ENCODE data around the gene FAM234A. TPM values are rescaled to one million over a fixed set of nuclear protein-coding genes. Genes with fewer than 3 reads are reported as not detected.
"Not testable (repeated sequence)": the region's sequence is repeated elsewhere in the genome, so short reads cannot be mapped to it uniquely, and the experiment has no call there.

Gene FAM234A, protein sequence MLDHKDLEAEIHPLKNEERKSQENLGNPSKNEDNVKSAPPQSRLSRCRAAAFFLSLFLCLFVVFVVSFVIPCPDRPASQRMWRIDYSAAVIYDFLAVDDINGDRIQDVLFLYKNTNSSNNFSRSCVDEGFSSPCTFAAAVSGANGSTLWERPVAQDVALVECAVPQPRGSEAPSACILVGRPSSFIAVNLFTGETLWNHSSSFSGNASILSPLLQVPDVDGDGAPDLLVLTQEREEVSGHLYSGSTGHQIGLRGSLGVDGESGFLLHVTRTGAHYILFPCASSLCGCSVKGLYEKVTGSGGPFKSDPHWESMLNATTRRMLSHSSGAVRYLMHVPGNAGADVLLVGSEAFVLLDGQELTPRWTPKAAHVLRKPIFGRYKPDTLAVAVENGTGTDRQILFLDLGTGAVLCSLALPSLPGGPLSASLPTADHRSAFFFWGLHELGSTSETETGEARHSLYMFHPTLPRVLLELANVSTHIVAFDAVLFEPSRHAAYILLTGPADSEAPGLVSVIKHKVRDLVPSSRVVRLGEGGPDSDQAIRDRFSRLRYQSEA
- 10 to 100 TPM; 75.5 to 88.2 (median 81.5) TPM for polyA plus RNA-seq (ENCODE audit: insufficient read length in 4 of 4)

DNA sequence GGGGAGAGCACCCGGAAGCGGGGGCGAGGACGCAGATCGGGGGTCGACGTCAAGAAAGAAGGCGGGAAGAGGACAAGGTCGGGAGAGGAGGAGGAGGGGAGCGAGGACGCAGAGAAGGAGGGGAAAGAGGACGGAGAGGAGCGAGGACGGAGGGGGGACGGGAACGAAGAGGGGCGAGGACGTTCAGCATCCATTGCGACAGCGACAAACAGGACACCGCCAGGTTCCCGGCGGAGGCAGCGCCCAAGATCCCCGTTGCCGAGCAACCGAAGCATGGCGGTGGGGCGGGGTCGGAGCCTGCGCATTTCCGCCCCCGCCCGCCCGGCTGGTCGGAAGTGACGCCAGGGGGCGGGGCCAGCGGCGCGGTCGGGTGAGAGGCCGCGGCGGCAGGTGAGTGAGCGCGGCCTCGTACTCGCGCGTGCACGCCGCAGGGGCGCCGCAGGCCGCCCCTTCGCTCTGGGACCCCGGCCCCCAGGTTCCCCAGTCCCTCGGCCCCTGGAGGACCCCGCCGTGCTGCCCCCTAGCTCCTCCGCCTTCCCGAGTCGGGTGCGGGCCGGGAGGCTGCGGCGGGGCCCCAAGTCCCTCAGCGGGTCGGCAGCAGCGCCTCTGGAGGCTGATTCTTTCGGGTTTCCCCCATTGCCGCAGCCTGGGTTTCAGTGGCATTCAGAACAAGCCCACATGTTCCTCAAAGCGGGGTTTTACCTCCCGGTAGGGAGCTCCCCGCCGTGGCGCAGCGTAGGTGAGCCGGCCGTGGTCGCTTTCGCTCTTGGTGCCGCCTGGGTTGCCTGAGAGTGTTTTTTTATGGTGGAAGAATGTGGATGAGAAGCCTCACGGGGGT is at the start of gene FAM234A:
Gene FAM234A (plus strand): TSS at position 354 of the 838 bp plus-strand sequence. CDS start 19,593 bp downstream, outside the sequence.
- DNase-seq (ENCODE audit: low read depth in 4 of 4, low spot score in 3 of 4): peak; percentile 86 to 90 (median 88)

DNA sequence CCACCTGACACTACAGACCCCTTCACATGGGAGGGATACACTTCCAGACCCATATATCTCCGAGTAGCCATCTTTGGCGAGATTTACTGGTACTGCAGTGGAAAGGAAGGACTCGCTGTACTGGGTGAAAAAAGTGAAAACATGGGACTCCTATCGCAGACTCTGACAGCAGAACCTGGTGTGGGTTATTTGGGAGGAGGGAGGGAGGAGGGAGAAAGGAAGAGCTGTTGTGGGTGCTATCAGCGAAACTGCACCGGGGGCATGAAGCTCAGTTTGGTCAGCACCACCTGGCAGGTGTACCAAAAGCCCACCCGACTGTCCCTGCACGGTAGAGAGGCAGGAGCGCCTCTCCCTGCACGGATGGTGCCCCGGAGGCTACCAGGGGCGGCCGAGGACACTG is 49.4 kb upstream of the FAM234A start:
- DNase-seq (ENCODE audit: low read depth in 4 of 4, low spot score in 3 of 4): no peak

DNA sequence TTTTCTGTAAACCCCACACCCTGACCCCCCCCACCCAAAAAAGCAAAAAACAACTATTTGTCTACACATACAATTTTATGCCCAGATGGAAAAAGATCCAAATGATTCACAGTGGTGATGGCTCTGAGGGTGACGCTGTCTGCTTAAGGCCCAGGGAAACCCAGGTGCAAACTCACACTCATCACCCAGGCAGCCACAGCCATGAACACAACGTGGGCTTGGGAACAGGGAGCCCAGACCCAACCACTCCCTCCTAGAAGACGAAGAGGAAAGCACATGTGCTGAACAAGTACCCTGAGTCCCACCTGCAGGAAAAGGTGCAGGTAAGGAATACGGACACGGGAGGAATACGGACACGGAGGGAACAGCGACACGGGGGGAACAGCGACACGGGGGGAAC is 48.9 kb upstream of the FAM234A start:
- DNase-seq (ENCODE audit: low read depth in 4 of 4, low spot score in 3 of 4): no peak

DNA sequence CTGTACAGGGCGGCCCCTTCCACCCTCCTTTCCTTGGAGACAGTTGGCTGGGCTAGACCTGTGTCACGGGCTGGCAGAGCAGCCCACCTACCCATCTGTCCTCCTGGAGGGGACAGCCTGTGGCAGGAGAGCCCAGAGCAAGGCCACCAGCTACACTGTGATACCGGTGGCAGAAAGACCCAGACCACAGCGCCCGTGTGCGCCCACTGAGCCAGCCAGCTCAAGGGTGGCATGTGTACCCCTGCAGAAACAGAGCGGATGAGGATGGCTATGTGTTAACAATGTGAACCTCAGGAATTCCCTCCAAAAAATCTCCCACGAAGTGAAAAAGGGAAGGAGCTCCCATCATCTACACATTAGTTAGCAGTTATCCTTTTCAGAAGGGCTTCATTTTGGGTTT is 47.3 kb upstream of the FAM234A start:
- DNase-seq (ENCODE audit: low read depth in 4 of 4, low spot score in 3 of 4): no peak

DNA sequence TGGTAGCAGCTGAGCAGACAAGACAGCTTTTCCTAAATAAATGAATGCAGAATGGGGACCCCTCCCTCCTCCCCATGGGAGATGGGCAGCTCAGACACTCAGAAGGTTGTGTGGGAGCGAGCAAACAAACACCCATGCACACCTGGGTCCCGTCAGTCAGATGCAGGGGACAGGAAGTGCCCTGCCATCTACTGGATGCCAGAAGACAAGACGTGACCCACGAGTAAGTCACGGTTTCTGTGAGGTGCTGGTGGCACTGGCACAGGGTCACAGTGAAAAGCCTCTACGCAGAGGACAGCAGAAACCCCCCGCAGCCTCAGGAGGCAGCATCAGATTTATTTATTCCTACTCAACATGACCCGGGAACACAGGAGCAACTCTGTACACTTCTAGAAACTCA is 45.9 kb upstream of the FAM234A start:
- DNase-seq (ENCODE audit: low read depth in 4 of 4, low spot score in 3 of 4): no peak

DNA sequence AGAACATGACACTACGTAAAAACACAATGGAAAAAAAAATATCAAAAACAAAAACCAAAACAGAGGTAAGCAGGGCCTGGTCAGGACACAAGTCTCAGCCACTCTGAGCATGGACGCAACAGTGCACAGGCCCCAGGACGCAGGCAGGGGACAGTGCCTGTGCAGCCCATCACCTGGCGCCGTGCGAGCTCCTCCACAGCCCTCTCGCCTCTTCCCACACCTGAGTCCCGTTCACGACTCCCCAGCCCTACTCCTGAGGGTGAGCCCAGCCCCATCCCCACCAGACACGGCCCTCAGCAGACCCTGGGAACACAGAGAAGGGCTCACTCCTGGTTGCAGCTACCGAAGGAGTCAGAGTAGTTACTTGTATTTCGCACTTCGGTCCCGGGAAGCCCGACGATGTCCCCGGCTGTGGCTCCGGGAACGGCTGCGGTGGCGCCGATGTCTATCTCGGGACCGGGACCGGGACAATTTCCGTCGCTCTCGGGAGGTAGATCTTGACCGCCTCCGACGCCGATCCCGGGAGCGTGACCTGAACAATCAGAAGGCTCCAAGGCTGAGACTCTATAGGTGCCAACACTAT is 44.9 kb upstream of the FAM234A start:
- DNase-seq (ENCODE audit: low read depth in 4 of 4, low spot score in 3 of 4): no peak

DNA sequence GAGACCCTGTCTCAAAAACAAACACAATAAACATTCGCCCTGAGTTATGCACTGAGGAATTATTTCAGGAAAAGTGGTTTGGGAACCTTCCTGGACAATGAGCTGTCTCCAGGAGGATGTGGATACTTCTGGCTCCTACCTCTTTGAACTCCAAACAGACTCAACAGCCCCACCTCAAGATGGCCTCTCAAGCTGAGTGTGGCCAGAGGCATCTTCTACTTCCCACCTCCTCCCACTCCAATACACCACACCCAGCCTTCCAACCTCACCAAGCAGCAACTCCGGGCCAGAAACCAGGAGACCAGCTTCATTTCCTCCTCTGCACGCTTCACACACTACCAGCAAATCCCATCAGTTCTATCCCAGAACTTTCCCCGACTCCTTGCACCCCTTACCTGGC is 42.8 kb upstream of the FAM234A start:
- DNase-seq (ENCODE audit: low read depth in 4 of 4, low spot score in 3 of 4): no peak

DNA sequence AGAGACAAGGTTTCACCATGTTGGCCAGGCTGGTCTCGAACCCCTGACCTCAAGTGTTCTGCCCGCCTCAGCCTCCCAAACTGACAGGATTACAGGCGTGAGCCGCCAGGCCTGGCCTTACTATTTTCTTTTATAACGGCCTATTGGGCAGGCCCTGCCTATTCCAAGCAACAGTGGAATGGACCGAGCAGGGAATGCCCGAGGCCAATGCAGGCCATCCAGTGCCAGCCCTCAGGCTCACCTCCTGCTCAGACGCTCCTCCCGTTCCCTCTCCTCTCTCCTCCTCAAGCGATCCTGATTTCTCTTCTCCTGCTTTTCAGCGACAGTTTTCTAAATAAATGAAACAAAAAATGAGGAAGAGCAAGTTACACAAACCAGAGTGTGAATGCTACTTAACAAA is 41.9 kb upstream of the FAM234A start:
- no peak for DNase-seq (ENCODE audit: low read depth in 4 of 4, low spot score in 3 of 4)

DNA sequence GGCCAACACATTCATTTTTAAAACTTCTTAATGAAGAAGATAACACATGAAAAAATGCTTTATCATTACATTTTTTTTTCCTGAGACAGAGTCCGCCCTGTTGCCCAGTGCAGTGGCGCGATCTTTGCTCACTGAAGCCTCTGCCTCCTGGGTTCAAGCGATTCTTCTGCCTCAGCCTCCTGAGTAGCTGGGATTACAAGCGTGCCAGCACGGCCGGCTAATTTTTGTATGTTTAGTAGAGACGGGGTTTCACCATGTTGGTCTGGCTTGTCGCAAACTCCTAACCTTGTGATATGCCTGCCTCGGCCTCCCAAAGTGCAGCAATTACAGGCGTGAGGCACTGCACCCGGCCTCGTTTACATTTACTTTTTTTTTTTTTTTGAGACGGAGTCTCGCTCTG is 41.2 kb upstream of the FAM234A start:
- no peak for DNase-seq (ENCODE audit: low read depth in 4 of 4, low spot score in 3 of 4)

DNA sequence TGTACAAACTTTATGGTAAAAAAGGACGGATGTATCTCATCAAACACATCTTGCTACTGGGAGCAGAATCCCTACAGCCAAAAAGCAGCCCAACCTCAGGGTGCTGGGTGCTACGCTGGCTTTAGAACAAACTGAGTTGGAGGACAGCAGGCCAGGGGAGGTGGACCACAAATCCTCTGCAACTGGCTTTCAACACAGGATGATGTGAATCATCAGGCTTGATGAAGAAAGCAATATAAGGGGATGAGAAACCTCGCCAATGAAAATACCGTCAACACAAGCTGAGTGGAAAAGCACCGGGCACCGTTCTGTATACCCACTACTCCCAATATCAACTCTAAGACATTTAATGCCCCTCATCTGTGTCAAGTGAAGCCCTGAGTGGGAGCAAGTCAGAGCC is 40.1 kb upstream of the FAM234A start:
- no peak for DNase-seq (ENCODE audit: low read depth in 4 of 4, low spot score in 3 of 4)

DNA sequence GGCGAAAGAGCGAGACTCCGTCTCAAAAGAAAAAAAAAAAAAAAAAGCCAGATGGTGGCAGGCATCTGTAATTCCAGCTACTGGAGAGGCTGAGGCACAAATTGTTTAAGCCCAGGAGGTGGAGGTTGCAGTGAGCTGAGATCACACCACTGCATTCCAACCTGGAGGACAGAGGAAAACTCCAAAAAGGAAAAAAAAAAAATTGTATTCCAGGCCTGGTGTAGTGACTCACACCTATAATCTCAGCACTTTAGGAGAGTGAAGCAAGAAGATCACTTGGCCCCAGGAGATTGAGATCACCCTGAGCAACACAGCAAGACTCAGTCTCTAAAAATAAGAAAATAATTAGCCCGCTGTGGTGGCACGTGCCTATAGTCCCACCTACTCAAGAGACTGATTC is 34.2 kb upstream of the FAM234A start:
- no peak for DNase-seq (ENCODE audit: low read depth in 4 of 4, low spot score in 3 of 4)

DNA sequence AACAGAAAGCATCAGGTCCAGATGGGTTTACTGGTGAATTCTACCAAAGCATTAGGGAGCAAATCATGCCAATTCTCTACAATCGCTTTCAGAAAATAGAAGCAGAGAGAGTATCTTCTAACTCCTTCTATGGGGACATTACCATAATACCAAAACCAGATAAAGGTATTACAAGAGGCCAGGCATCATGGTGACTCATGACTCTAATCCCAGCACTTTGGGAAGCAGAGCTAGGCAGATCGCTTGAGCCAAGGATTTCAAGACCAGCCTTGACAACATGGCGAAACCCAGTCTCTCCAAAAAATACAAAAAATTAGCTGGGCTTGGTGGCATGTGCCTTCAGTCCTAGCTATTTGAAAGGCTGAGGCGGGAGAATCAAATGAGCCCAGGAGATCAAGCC is 31.4 kb upstream of the FAM234A start:
- no peak for DNase-seq (ENCODE audit: low read depth in 4 of 4, low spot score in 3 of 4)

DNA sequence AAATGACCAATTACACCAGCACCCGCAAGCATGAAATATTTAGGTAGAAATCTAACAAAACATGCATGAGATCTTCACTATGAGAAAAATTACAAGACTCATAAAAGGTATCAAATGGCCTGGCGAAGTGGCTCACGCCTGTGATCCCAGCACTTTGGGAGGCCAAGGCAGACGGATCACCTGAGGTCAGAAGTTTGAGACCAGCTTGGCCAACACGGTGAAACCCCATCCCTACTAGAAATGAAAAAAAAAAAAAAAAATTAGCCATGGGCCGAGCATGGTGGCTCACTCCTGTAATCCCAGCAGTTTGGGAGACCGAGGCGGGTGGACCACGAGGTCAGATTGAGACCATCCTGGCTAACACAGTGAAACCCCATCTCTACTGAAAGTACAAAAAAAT is 30.6 kb upstream of the FAM234A start:
- not testable (repeated sequence) for DNase-seq (ENCODE audit: low read depth in 4 of 4, low spot score in 3 of 4)

DNA sequence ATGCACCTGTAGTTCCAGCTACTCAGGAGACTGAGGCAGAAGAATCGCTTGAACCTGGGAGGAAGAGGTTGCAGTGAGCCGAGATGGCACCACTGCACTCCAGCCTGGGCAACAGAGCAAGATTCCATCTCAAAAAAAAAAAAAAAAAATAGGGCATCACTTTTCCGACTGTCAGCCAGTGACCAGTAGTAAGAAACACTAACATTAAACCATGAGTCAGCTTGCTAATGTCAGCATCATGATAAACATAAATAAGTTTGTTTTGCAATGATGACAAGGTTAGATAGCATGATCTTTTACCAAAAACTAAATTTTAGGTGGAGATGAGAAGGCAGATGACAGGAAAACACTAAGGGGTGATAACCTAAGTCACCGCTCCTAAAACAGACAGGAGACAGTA is 25.3 kb upstream of the FAM234A start:
- DNase-seq (ENCODE audit: low read depth in 4 of 4, low spot score in 3 of 4): not testable (repeated sequence)

DNA sequence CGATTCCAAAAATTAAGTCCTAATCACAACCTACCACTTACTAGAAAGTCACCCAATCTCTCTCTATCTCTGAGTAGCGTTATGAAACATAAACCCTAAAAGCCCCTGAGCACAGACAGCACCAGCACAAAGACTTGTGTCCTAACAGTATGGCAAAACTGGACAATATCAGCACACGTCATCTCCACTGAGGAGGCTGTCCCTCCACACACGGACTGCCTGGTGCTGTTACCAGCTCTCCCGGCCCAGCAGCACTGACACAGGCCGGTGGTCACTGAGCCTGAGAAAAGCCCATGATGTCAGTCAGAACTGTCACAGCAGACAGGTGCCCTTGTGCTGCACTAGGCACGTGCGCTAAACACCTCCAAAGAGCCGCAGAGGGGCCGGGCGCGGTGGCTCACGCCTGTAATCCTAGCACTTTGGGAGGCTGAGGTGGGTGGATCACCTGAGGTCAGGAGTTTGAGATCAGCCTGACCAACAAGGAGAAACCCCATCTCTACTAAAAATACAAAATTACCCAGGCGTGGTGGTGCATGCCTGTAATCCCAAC is 22.9 kb upstream of the FAM234A start:
- not testable (repeated sequence) for DNase-seq (ENCODE audit: low read depth in 4 of 4, low spot score in 3 of 4)

DNA sequence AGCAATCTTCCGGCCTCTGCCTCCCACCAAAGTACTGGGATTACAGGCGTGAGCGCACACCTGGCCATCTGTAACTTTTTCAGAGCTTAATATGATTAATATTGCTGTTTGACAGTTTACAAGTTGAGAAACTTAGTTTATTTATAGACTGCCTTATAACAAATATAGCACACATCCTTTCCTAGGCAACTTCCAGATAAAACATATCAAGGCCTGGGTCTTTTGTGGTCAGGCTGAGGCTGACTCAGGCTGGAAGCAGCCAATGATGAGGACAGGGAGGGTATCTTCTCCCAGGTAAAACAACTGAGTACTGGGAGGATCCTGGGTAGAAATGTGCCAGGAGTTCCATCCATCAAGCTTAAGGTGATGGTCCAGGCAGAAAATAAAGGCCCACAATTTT is 21.6 kb upstream of the FAM234A start:
- DNase-seq (ENCODE audit: low read depth in 4 of 4, low spot score in 3 of 4): no peak

DNA sequence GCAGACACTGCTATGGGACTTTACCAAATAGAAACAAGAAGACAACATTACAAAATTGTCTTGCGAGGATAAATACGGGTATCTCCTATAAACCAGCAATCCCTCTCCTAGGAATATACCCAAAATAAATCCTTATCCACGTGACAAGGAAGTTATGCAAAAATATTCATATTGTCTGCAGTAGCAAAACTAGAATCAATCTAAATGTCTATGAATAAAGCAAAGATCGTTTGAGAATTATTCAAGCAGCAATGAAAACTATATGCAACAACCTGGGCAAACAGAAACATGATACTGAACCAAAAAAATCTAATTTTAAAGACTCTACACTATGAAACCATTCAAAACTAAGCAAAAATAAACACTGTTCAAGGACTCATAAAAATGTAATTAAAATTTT is 14.6 kb upstream of the FAM234A start:
- no peak for DNase-seq (ENCODE audit: low read depth in 4 of 4, low spot score in 3 of 4)

DNA sequence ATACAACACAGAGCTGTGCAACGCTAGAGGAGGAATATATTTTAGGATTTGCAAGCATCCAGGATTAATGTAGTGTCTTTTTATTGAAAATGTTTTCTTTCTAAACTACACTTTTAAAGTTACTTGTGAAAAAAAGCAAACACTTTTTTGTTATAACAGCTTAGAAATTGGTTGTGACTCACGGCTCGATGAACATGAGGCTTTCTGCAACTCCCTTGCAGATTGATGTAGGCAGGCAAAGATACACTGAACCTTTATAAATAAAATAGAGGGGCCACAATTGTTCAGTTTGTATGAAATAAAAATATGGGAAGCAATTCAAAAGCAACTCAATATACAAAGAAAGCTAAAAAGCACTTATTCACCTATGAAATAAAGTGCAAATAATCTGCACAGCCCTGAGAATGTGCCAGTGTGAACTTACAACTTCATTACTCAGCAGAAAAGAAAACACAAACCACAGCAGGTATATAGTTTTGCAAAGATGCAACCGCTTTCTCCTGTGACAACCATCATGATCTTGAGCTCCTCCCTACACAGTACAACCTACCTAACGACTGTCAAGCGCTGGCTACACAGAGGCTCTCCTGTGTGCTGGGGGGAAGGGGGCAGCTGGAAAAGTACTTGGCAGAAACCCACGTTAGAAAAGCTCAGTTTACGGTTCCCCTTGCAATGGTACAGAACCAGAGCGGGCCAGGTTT is 6.3 kb upstream of the FAM234A start:
- no peak for DNase-seq (ENCODE audit: low read depth in 4 of 4, low spot score in 3 of 4)

DNA sequence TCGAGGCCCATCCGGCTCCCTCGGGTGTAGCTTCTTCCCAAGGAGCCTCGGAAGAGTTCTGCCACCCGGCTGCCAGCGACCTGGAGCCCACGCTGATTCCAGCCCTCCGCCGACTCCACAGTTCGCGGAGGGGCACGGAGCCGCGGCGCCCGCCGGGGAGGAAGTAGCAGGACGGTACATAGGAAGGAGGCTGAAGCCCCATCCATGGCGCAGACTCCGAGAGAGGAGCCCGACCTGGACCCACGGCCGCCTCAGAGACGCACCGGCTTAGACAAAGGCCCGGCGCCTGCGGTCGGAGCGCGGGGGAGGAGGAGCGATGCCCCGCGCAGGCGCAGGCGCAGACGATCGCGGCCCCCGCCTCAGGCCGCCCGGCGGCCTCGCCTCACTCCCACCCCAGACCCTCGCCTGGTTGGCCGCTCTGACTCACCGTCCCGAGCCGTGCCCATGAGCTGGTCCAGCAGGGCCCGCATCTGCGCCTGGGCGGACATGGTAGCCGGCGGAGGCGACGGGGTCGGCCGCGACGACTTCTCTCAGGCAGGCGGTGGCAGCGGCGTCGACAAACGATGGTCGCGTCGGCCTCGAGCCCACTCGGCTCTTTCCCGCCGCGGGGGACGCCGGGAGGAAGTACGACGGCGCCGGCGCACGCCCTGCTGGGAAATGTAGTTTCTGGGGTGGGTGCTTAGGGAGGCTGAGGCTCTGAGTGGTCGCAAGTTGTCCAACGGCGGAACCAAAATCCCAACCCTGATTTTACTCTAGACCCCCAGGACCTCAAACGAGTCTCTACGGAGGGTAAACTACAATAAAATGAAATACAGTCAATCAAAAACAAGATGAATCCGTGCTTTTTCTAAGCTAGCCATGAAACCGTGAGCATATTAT is 5.5 kb upstream of the FAM234A start, which contains the start of gene LUC7L:
Gene LUC7L (minus strand): TSS at position 598 of the 879 bp plus-strand sequence. CDS start 110 bp downstream, at position 488.
- DNase-seq (ENCODE audit: low read depth in 4 of 4, low spot score in 3 of 4): peak; percentile 83 to 90 (median 84)
